Measurements from ENCODE around the gene RIC3.

Gene RIC3

GRCh38 chr11:8082391-8083087, 86.3 kb downstream of the RIC3 start:
- TF ChIP-seq CTCF (conservative IDR thresholded peaks at IDR 0.05; ENCODE audit: low read depth, low read length) = no peak
- Histone ChIP-seq H3K27ac (no peak overlapping the region), H3K79me2 (ENCODE audit: insufficient read depth, low read depth) (no peaks in the 10 kb centered on the region), H3K4me2 (no peak overlapping the region), H3K27me3 (ENCODE audit: insufficient read depth, low read depth) (no peaks in the 10 kb centered on the region), H3K4me3 (IDR thresholded peaks at IDR 0.05; ENCODE audit: insufficient read depth, low read depth, low read length) (no peak overlapping the region), H3K4me1 (ENCODE audit: low read depth, poor library complexity, severe bottlenecking) (no peaks in the 10 kb centered on the region), H3K36me3 (ENCODE audit: insufficient read depth) (no peaks in the 10 kb centered on the region), H4K20me1 (ENCODE audit: insufficient read depth) (no peaks in the 10 kb centered on the region), H2AFZ (ENCODE audit: low read depth) (no peak overlapping the region), H3K9ac (no peak overlapping the region)

GRCh38 chr11:8081591-8082250, 87.1 kb downstream of the RIC3 start:
- no peak overlapping the region for H3K27ac ChIP-seq
- H3K9ac ChIP-seq = no peak overlapping the region
- H3K4me3 ChIP-seq (IDR thresholded peaks at IDR 0.05; ENCODE audit: insufficient read depth, low read depth, low read length) = no peak overlapping the region
- no peaks in the 10 kb centered on the region for H3K27me3 ChIP-seq (ENCODE audit: insufficient read depth, low read depth)
- H3K79me2 ChIP-seq (ENCODE audit: insufficient read depth, low read depth) = no peaks in the 10 kb centered on the region
- H2AFZ ChIP-seq (ENCODE audit: low read depth) = no peak overlapping the region
- H3K4me2 ChIP-seq = no peak overlapping the region
- TF ChIP-seq CTCF (conservative IDR thresholded peaks at IDR 0.05; ENCODE audit: low read depth, low read length) = no peak
- H3K4me1 ChIP-seq (ENCODE audit: low read depth, poor library complexity, severe bottlenecking) = no peaks in the 10 kb centered on the region
- H3K36me3 ChIP-seq (ENCODE audit: insufficient read depth) = no peaks in the 10 kb centered on the region
- H4K20me1 ChIP-seq (ENCODE audit: insufficient read depth) = no peaks in the 10 kb centered on the region

GRCh38 chr11:8080674-8081590, 87.9 kb downstream of the RIC3 start, which contains the start of gene TUB:
Gene TUB (plus strand): TSS chr11:8081211. CDS start chr11:8081511, 300 bp downstream.
- Histone ChIP-seq H2AFZ (ENCODE audit: low read depth) (no peak within 1 kb of the TSS), H4K20me1 (ENCODE audit: insufficient read depth) (no peaks in the 10 kb centered on the region), H3K4me2 (no peak within 1 kb of the TSS), H3K4me3 (IDR thresholded peaks at IDR 0.05; ENCODE audit: insufficient read depth, low read depth, low read length) (no peak within 1 kb of the TSS), H3K9ac (no peak within 1 kb of the TSS), H3K27me3 (ENCODE audit: insufficient read depth, low read depth) (no peaks in the 10 kb centered on the region), H3K79me2 (ENCODE audit: insufficient read depth, low read depth) (no peaks in the 10 kb centered on the region), H3K4me1 (ENCODE audit: low read depth, poor library complexity, severe bottlenecking) (no peaks in the 10 kb centered on the region), H3K36me3 (ENCODE audit: insufficient read depth) (no peaks in the 10 kb centered on the region), H3K27ac (no peak within 1 kb of the TSS)
- no peak for TF ChIP-seq CTCF (conservative IDR thresholded peaks at IDR 0.05; ENCODE audit: low read depth, low read length)

- H2AFZ ChIP-seq (ENCODE audit: low read depth) = no peak overlapping the region
- no peaks in the 10 kb centered on the region for H3K36me3 ChIP-seq (ENCODE audit: insufficient read depth)
- no peak for TF ChIP-seq CTCF (conservative IDR thresholded peaks at IDR 0.05; ENCODE audit: low read depth, low read length)
- no peak overlapping the region for H3K9ac ChIP-seq
- no peaks in the 10 kb centered on the region for H4K20me1 ChIP-seq (ENCODE audit: insufficient read depth)
- no peaks in the 10 kb centered on the region for H3K79me2 ChIP-seq (ENCODE audit: insufficient read depth, low read depth)
- no peak overlapping the region for H3K27ac ChIP-seq
- H3K4me3 ChIP-seq (IDR thresholded peaks at IDR 0.05; ENCODE audit: insufficient read depth, low read depth, low read length) = no peak overlapping the region
- no peaks in the 10 kb centered on the region for H3K4me1 ChIP-seq (ENCODE audit: low read depth, poor library complexity, severe bottlenecking)
- H3K27me3 ChIP-seq (ENCODE audit: insufficient read depth, low read depth) = no peaks in the 10 kb centered on the region
- H3K4me2 ChIP-seq = no peak overlapping the region
These were observed 88.7 kb downstream of the RIC3 start for GRCh38 chr11:8080069-8080670.

All from KMS-11 (cell line).